ENCODE data around the gene SIX6.
"Not testable (repeated sequence)": the region's sequence is repeated elsewhere in the genome, so short reads cannot be mapped to it uniquely, and the experiment has no call there.

Gene SIX6

DNA sequence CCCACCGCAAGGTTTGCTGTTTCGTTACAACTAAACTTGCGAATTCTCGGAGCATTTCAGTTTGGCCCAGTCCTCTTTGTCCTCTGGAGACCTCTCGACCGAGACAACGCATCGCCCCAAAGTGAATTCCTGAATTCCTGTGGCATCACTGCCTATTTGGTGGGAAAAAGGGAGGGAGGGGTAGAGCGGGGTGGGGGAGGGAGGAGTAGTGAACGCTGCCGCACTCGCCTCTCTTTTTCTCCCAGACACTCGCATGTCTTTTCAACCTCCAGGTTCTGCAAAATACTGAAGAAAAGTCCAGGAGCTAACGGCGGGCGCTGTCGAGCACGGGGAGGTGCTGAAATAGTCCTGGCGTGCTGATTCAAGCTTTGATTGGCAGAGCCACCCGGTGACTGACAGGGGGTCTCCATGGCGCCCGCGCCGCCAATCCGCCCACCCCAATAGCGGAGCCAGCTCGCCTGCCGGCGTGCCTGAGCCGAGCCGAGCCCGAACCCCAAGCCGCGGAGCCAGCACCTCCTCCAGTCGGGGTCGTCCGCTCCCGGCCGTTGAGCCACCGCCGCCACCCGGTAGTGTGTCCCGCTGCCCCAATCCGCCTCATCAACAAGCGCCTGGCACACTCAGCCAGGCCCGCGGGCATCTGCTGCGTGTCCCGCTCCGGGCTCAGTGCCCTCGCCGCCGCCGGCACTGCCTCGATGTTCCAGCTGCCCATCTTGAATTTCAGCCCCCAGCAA, at the start of gene SIX6:
Gene SIX6 (plus strand): TSS at position 440 of the 731 bp plus-strand sequence. CDS start 253 bp downstream, at position 693.
- no peak for DNase-seq (ENCODE audit: low read depth in 2 of 2)

GRCh38 chr14:60480248-60480647, 28.7 kb upstream of the SIX6 start:
- not testable (repeated sequence) for DNase-seq (ENCODE audit: low read depth in 2 of 2)

- DNase-seq (ENCODE audit: low read depth in 2 of 2), result no peak
These were observed 26.2 kb upstream of the SIX6 start for GRCh38 chr14:60482743-60483142.

DNA sequence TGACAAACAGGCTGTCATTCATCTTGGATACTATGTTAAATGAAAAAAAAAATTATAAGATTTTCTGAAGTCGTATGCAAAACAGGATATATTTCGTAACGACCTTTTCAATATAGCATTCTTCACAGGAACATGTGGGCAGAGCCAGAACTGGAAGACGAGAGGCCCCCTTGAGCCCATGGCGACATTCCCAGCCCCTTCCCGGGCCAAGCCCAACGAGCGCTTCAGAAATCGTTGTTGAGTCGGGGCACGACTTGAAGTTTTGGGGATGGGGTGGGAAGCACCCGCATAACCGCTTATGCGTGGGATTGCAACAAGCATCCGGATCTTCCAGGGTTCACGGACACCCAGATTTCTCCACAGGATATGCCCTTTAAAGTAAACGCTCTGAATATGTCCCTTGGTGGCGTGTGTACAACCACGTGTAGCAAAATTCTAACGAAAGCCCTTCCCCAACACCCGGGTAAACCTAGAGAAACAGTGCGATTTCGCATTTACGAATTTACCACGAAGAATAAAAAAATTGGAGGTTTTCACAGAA, 23.8 kb upstream of the SIX6 start:
- no peak for DNase-seq (ENCODE audit: low read depth in 2 of 2)

GRCh38 chr14:60485598-60486251, 23.2 kb upstream of the SIX6 start, which contains the start of gene C14orf39:
C14orf39 (minus strand) TSS chr14:60486063; CDS start chr14:60485078, 985 bp downstream.
- DNase-seq (ENCODE audit: low read depth in 2 of 2), result no peak

- no peak for DNase-seq (ENCODE audit: low read depth in 2 of 2)
These were observed 21.7 kb upstream of the SIX6 start for GRCh38 chr14:60487211-60487610.

- DNase-seq (ENCODE audit: low read depth in 2 of 2), result no peak
These were observed 20.8 kb upstream of the SIX6 start for GRCh38 chr14:60488175-60488574.

GRCh38 chr14:60490270-60490669, 18.7 kb upstream of the SIX6 start:
- DNase-seq (ENCODE audit: low read depth in 2 of 2), result no peak

DNA sequence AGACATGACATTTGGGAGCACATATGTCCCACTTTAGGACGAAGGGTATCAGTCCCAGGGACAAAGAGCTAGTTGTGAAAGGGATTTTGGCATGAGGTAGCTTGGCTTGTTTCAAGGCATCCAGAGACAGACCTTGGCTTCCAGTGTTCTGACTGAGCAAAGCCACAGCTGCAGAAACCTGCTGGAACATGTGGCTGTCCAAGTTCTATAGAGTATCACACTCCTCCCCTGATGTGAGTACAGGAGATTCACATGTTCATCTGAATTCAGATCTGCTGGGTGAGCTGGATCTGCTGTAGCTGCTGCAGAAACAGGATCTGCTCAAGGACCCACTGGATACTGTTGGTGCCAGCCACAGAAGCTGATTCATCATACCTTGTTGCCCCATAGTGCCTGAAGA, 13.0 kb upstream of the SIX6 start:
- no peak for DNase-seq (ENCODE audit: low read depth in 2 of 2)

- DNase-seq (ENCODE audit: low read depth in 2 of 2), result no peak
These were observed 6.4 kb upstream of the SIX6 start for GRCh38 chr14:60502541-60502940.

DNA sequence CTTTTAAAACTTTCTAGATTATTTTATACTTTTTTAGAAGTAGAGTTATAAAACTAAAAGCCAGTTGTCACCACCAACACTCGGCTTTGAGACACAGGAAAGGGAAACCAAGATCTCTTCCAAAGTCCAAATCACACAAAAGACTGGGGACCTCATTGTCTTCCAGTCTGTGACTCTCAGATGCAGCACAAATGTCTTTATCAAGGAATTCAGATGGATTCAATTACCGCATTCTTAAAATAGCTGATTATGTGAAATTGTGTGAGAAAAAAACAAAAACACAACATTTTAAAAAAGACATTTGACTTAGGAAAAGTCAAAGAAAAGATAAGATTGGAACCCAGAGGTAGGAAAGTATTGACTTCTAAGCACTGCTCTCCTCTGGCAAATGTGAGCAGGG, 3.5 kb upstream of the SIX6 start:
- DNase-seq (ENCODE audit: low read depth in 2 of 2), result no peak

DNA sequence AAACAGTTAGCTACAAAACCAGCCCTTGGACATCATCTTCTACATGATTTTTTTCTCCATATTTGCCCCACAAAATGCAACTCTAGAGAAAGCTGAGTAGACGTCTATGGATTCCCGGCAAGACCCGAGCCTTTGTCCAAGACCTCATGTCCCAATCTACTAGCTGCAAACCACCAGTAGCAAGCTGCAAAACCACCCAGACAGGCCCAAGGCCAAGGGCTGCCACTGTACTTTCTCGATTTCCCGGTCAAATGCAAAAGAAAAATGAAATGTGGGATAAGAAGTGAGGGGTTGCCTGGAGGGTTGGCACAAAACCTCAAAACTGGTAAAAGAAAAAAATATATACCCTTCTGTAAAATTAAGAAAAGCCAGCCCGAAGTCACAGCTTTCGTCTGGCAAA, 2.9 kb upstream of the SIX6 start:
- no peak for DNase-seq (ENCODE audit: low read depth in 2 of 2)

DNA sequence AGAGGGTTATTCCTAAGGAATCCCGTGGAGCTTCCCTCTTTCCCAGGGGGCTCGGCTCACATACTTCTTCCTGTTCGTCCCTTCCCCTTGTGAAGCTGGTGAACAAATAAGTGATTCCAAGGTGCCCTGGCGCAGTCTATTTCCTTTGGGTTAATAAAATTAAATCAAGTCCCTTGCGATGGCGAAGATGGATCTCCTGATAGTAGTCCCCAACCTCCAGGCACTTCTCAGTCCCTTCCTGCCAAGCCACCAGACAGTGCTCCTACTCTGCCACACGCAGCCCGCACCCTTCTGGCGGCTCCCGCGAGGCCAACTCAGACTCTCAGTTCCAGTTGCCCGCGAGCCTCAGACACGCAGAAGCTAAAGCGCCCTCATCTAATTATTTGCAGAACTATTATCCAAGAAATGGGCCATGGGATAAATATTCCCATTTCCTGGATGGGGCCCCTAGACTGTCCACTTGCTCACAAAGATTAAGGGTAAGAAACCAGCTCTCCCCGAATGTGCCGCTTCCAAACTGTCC, 2.4 kb upstream of the SIX6 start:
- DNase-seq (ENCODE audit: low read depth in 2 of 2), result no peak

DNA sequence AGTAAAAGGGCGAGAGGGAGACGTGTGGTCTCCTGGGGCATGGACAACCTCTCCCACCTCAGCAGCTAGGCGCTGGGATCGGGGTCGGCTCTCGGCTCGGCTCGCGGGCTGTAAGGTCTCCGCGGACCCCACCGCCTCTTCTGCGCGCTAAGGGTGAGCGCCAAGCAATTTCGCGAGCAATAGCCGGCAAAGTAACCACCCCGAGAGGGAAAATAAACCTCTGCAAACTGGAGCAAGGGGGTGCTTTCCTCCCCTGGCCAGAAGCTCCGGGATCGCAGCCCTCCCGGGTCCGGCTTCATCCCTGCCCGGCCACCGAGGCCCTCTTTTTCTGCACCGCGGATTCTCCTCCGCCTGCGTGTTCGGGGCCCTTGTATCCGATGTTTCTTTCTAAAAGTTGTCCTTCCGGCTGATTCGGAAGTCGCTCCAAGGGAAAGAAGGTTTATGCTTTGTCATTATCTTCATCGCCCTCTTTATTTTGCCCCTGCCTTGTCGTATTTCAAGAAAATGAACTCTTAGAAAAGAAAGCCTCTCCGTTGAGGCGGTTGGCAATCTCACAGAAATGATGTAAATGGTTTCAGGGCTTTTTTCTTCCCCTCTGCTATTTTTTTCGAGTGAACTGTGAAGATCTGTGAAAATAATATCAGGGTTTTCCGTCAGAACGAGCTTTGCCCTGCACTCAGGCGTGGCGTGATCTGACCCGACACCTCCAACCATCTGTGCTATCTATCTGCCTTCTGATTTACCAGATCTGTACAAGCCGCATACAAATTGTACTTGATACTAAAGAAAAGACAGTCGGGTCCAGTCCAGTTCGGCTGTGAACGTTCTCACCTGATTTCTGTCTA, 1.7 kb upstream of the SIX6 start:
- DNase-seq (ENCODE audit: low read depth in 2 of 2), result no peak

GRCh38 chr14:60508363-60508706, 611 bp upstream of the SIX6 start:
- no peak for DNase-seq (ENCODE audit: low read depth in 2 of 2)

- DNase-seq (ENCODE audit: low read depth in 2 of 2), result no peak
These were observed 700 bp downstream of the SIX6 start for GRCh38 chr14:60509438-60510253.

- DNase-seq (ENCODE audit: low read depth in 2 of 2), result no peak
These were observed 1.5 kb downstream of the SIX6 start for GRCh38 chr14:60510254-60510950.

DNA sequence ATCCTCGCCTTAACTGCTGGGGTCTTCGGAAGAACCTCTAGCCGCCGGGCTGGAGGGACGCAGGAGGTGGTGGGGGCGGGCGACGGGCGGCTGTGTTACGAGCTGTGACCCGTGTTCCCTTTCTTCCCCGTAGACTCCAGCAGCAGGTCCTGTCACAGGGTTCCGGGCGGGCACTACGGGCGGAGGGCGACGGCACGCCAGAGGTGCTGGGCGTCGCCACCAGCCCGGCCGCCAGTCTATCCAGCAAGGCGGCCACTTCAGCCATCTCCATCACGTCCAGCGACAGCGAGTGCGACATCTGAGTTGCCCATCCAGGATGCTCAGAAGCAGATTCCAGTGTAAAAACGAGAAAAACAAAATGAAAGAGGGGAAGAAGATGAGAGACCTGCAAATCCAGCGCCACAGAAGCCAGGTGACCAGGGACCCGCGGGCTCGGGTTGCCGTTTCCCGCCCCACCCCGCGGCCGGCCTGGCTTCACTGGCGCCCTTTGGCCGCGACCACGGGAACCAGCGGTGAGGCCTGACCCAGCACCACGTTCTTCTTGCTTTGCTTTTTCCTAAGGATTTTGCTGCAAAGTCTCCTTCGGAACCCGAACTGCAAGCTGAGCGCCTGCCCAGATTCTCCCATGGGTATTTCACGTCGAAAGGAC, 2.1 kb downstream of the SIX6 start:
- no peak for DNase-seq (ENCODE audit: low read depth in 2 of 2)

DNA sequence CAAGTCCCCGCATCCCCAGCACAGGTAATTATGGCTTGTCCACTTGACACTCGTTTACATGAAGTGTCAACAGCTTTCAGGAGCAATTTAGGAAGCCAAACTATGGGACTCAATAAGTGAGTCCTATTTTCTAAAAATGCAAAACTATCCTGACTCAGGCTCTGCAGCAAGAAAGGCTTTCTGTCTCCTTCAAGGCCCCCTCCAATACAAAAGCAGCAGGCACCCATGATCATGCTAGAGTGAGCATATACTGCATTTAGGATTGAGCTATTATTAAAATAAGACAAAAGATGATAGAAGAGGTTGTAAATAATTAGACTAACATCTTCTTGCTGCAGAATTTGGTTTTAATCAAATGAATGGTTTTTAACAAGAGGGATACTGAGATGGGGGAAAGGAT, 3.2 kb downstream of the SIX6 start:
- DNase-seq (ENCODE audit: low read depth in 2 of 2), result no peak

- no peak for DNase-seq (ENCODE audit: low read depth in 2 of 2)
These were observed 4.1 kb downstream of the SIX6 start for GRCh38 chr14:60512973-60513571.
